IPS-18c (cell line): ENCODE results near the gene MIEF1.

ENCODE experiments used
- H3K4me3 ChIP-seq: 2 replicates; pipeline ENCODE4 v1.7.0; 2013; ENCODE audit warnings: low read depth, mild to moderate bottlenecking, low read length, moderate library complexity; ENCODE audit not compliant: insufficient read depth
- H3K9me3 ChIP-seq: one replicate; pipeline ENCODE4 v1.6.1; 2013; ENCODE audit warnings: mild to moderate bottlenecking, low read length, moderate library complexity; ENCODE audit not compliant: control insufficient read depth, insufficient read depth

The MIEF1 gene

DNA sequence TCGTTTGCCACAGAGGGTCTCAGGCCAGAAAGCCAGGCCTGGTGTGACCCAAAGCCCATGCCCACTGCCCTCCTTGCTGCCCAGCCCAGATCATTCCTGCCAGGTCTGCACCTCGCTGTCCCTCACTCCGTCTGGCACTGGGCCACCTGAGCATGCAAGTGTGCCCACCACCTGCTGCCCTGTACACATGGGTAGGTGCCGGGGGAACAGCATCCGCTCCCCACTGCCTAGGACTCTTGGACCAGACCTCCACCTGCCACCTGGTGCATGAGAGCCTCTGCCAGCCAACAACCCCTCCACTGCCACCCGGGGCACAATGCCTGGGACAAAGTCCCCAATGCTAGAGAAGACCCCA is 32.8 kb upstream of the MIEF1 start:
- H3K9me3 ChIP-seq: no peaks in the 10 kb centered on the region
- no peak overlapping the region; the same call in 1 of the 2 replicates for H3K4me3 ChIP-seq

DNA sequence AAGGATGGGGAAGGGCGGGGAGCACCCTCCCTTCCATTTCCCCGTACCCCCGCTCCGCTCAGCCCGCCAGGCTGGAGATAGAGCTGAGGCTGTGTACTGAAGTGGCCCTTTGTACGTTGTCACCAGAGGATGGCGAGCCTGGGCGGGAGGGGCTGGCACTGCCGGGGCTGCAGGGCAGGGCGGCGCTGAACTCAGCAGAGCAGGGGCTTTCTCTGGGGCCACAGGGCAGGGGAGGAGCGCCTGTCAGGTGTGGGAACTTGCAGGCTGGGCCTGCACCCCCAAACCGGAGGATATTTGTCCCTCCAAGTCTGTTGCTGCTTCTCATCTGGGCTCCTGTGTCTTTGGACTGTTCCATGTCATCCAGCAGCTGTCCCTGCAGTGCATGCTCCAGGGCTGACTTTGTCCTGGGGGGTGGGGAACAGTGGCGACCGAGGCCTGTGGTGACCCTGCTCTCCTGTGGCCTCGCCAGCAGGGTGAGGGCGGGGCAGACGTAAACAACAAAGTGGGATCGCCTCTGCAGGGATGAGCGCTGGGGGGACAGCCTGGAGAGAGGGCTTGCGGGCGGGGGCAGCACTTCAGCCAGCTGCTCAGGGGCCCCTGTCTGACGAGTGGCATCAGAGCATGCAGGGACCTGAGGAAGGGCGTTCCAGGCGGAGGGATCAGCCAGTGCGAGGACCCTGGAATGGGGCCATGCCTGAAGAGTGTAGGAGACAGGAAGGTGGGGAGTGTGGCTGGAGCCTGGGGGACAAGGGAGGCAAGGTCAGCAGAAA is 32.2 kb upstream of the MIEF1 start:
- no peak overlapping the region; the same call in 1 of the 2 replicates for H3K4me3 ChIP-seq

DNA sequence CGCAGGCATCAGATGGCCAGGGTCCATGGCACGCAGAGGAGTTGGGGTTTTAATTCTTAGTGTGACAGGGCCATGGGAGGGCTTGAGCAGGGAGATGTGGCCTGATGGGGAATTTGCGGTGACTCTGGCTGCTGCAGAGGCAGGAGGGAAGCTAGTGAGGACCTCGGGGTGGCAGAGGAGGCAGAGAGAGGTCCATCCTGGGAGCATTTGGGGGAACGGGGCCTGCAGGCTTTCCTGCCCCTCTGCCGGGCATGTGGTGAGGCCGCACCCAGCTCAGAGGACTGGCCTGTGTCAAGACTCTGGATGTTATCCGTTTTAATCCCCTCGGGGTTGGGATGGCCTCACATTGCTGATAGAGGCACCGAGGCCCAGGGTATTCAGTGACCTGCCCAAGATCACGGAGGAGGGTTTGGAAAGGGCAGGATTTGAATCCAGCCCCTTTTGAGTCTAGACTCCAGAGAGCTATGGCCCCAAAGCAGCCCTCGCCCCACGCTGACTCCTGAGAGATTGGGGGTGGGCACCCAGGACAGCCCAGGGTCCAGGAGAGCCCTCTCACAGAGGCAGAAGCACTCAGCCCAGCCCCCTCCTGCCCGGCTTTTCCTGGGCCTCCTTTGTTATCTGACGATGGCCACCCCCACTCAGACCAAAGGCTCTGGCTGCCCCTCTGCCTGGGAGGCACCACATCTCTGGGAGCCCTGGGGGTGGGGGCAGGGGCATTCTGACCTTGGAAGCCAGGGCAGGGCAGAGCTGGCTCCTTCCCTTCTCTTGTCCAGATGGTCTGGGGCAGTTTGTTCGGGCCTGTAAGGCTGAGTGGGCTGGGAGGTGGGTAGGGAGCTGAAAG is 31.4 kb upstream of the MIEF1 start:
- H3K4me3 ChIP-seq: no peak overlapping the region; the same call in 1 of the 2 replicates
- H3K9me3 ChIP-seq: no peaks in the 10 kb centered on the region

More for the DNA sequence above, 32.2 kb upstream of the MIEF1 start:
- H3K9me3 ChIP-seq: no peaks in the 10 kb centered on the region

DNA sequence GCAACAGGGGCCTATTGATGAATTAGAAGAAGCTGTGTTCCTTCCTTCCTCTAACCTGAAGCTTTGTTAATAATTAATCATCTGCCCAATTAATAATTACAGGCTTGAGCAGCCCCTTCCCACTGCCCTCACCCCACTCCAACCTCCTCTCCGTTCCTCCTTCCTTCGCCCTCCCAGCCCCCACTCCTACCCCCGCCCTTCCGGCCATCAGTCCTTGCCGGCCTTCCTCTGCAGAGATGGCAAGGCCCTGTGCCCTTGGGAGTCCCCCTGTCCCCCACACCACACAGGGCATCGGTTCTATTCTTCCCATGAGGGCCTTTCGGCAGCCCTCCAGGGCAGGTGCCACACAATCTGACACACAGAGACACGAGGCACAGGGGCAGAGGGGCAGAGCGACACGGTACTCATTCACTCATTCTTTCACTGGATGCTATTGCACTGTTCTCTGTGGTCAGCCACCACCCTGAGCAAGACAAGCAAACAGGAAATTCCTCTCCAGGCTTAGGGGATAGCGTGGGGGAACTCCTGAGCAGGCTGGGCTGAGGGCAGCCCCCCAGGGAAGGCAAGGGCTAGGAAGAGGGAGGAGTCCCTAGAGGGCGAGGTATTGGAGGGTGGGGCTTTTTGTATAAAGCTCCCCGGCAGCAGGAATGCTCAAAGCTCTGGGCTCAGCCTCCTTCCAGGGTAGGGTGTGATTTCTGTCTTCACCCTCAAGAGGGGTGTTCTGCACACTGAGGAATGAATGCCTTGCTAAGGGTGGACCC is 30.5 kb upstream of the MIEF1 start:
- Histone ChIP-seq H3K9me3 (no peaks in the 10 kb centered on the region), H3K4me3 (no peak overlapping the region)

DNA sequence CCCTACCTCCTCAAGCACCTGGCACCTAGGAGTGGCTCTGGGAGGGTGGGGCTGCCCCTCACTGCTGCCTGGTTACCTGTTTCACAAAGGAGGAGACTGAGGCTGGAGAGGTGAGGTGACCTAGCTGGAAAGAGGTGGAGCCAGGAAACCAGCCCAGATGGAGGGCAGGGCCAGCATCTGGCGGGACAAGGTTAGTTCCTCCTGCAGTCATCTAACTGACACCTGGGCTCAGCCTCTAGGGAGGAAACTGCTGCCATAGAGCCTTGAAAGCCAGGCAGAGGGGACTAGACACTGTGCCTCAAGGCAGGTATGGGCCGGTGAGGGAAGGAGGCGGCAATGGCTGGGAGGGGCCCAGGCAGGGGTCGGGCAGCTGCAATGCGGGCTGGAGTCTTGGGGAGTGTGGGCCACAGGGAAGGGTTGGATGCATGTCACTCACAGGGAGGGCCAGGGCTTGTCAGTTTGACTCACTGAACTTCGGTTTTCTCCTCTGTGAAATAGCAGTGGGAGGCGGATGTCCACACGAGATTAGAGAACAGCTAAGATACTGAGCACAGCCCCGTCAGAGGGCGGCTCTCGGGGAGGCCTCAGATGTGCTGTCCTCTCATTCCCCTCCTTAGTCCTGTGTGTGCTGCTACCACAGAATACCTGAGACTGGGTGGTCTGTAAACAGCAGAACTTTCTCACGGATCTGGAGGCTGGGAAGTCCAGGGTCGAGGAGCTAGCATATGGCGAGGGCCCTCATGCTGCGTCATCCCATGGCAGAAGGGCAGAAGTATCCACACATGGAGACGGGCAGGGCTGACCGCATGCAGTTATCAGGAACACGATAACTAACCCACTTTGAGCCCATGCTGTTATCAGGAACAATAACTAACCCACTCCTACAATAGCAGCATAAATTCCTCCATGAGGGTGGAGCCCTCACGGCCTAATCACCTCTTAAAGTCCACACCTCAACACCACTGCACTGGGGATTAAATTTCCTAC is 29.2 kb upstream of the MIEF1 start:
- H3K9me3 ChIP-seq: no peaks in the 10 kb centered on the region
- H3K4me3 ChIP-seq: no peak overlapping the region

DNA sequence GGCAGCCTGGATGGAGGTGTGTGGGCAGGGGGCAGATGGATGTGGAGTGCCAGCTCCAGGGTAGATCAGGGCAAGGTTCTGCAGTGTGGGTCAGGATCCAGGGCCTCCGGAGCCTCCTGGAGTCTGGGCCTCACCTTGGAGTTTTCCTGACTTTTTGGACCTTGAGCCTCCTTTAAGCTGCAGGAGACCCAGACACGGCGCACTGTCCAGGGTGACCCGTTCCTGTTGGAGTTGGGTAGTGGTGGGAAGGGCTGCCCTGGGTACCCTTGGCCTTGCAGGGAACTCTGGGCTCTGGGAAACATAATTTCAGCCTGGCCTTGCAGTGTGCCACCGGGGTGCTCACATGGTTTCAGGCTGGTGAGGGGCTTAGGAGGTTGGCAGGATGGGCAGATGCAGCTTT is 28.2 kb upstream of the MIEF1 start:
- Histone ChIP-seq H3K4me3 (no peak overlapping the region), H3K9me3 (no peaks in the 10 kb centered on the region)

DNA sequence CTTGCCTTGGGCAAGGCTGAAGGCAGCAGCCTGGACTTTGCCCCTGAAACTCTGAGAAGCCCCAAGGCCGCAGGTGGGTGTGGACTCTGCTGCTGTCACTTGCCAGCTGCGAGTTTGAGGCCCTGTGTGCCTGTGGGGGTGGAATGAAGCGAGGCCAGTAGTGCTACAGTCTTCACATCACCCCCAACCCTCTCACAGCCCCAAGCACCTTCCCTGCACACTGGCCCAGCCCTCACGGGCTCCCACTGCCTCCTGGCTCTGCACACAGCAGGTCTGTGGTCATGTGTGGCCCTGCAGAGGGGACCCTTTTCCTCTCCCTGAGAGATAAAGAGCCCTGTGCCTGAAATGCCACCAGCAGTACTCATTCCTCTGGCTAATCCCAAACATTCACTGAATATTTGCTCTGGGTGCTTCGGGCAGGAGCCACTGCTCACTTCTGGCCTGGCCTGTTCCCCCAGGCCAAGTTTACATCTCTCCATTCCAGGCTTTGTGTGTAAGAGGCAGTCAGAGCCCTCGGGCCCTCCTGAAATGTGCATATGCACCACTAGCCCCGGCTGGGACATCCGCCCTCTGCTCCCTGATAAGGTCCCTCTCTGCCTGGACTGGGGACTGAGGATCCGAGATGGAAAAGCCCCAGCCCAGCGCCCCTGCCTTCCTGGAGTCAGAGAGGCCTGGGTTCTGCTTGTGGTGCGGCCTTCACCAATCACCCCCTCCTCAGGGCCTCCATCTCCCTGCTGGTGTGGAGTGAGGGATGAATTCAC is 27.6 kb upstream of the MIEF1 start:
- Histone ChIP-seq H3K4me3 (no peak overlapping the region), H3K9me3 (no peaks in the 10 kb centered on the region)

DNA sequence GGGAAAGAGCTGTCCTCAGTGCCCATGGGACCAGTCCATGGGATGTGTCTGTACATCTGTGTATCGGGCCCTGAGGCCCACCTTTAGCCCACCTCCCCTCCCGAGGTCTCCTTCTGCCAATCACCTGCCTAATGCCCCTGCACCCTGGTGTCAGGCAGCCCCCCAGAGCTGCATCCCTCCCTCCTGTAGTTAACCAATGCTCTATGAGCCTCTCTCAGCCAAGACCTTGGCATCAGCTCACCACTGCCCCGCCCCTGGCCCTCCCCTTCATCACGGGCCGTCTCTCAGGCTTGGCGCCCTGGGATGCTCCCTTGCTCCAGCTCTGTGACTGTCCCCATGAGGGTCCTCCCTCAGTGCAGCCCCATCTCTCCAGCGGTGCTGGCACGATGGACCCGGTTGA is 26.8 kb upstream of the MIEF1 start:
- Histone ChIP-seq H3K4me3 (no peak overlapping the region), H3K9me3 (no peaks in the 10 kb centered on the region)

DNA sequence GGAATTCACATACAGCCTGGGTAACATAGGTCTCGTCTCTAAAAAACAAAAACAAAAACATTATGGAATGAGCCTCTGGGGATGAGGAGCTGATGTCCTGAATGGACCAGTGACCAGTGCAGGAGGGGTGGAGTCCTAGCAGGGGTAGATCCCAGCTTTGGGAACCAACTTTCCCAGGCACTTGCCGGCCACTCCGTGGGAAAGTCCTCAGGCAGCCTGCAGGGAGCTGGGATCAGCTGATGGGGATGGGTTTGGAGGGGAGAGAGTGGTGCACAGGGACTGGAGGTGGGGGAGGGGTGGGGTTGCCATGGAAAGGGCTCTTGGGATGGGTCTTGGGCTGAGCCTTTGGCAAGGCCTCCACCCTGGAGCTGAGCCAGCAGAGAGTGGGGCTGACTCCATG is 26.2 kb upstream of the MIEF1 start:
- Histone ChIP-seq H3K4me3 (no peak overlapping the region), H3K9me3 (no peaks in the 10 kb centered on the region)

DNA sequence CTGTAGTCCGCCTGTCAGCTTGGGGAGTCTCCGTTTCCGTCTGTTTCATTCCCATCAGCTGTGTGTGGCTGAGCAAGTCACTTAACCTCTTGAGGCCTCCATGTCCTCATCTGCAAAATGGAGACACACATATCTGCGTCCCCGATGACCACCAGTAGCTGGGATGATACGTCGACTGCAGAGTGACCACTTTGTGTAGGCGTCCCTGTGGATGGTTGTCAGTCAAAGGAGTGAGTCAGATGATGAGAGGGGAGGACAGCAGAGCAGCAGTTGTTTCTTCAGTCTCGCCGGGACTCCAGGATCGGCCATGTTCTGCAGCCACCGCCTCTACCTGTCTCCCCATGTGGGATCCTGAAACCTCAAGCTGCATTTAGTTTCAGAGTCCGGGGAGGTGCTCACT is 25.4 kb upstream of the MIEF1 start:
- H3K9me3 ChIP-seq: no peaks in the 10 kb centered on the region
- no peak overlapping the region for H3K4me3 ChIP-seq

DNA sequence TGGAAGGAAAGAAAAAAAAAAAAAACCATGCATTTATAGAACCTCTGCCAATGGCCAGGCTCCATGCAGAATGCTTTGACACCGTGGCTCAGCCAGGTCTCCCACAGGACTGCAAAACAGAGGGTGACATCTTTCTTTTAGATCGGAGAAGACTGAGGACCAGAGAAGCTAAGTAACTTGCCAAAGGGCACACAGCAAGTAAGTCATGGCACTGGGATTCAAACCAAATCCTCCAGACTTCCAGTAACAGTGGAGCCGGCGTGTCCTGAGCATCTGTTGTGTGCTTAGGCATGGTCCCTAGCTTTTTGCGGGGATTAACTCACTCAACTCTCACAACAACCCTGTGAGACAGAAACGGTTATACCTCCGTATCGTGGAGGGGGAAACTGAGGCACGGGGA is 24.5 kb upstream of the MIEF1 start:
- no peaks in the 10 kb centered on the region for H3K9me3 ChIP-seq
- no peak overlapping the region for H3K4me3 ChIP-seq

DNA sequence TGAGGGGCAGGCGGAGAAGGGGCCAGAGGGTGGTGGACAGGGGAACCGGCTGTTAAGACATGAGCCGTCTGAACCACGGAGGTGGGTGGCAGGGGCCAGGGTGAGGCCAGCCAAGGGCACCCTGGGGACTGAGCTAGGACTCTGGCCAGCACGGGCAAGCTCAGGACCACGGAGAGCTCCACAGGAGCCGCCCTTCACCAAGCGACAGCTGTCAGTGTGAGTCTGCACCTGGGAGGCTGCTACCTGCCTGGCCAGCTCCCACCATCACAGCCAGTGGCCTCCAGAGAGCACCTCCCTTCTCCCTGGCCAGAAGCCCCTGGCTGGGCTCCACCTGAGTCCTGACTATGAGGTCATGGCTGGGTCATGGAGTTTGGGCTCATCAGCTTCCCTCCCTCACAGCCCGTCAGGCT is 23.6 kb upstream of the MIEF1 start:
- Histone ChIP-seq H3K4me3 (no peak overlapping the region), H3K9me3 (no peaks in the 10 kb centered on the region)

DNA sequence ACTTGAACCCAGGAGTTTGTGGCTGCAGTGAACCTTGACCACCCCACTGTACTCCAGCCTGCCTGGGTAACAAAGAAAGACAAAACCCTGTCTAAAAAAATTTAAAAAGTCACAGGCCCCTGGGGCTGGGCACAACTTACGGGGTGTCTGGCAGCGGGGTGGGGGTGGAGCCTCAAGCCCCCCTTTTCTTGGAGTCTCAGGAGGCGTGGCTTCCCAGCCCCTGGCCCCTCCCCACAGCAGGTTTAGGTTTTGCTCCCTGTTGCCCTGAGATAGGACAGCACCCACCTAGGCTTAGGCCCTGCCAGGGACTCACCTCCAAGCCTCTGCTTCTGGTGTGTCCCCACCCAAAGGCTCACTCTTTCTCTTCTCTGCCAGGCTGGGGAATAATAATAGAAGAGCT is 22.8 kb upstream of the MIEF1 start:
- Histone ChIP-seq H3K9me3 (no peaks in the 10 kb centered on the region), H3K4me3 (no peak overlapping the region)

DNA sequence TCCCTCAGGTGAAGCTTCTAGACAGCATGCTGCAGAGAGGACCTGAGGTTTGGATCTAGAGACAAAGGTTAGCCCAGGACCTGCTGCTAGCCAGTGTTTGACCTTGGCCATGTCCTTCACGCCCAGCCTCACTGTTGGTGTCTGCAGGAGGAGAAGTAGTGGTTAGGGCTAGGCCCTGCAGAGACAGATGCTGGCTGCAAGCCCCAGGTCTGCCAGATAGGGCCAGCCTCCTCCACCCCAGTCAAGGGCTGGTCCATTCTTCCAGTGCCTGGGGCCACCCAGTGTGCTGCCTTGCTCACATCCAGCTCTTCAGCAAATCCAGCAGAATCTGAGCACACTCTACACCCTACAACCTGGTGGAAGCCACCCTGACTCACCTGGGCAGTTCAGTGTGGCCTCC is 21.5 kb upstream of the MIEF1 start:
- Histone ChIP-seq H3K9me3 (no peaks in the 10 kb centered on the region), H3K4me3 (no peak overlapping the region)

DNA sequence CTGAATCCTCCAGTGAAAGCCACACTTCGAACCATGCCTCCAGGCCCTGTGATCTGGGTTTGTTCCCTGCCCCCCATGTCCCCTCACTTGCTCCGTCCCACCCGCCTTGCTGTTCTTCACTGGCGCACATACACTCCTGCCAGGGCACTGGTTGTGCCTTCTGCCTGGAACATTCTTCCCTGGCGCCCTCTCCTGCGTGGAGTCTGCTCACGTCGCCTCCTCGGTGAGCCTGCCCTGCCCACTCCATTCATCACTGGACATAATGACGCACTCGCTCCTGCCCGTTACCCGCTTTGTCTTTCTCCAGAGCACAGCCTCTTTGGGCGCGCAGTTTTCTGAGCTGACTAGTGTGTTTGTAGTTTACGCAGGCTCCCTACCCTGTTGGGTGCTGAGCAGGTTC is 21.0 kb upstream of the MIEF1 start:
- H3K4me3 ChIP-seq: no peak overlapping the region
- no peaks in the 10 kb centered on the region for H3K9me3 ChIP-seq

DNA sequence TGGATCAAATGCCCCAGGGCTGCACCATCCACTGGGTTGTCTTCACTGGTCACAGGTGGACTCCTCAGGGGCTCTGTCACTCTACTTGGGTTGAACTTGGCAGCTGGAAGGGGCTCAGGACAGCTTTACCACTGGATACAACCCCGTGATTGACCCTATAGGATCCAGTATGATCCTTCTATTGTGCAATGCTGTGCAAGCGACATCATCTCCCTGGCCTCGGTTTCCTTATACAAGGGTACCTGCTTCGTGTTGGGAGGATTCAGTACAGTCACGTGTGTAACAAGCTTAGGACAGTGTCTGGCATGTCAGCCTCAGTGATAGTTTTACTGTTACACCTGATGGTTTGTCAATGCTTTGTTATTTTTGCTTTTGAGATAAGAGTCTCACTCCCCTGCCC is 20.5 kb upstream of the MIEF1 start:
- no peak overlapping the region for H3K4me3 ChIP-seq

More for the DNA sequence above, 20.5 kb upstream of the MIEF1 start:
- H3K9me3 ChIP-seq: no peaks in the 10 kb centered on the region
